ENCODE results near the gene TMEM154.

DNA sequence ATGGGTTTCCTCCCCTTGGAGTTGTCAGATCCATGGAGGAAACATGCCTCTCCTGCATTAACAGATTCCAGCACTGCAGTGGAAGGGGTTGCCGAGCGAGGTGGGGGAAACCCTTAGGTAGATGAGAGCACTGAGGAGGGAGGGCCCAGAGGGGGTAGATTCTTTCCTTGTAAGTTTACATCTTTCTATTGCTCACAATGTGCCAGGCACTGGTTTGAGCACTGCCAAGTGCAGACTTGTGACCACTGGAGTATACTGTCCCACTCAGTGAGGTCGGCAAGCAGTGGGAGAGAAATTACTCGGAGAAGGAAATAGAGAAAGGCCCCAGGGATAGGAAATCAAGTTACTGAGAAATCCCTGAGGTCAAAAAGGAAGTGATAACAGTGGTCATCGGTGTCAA lies 27.8 kb upstream of the TMEM154 start:
- TF ChIP-seq, protein P1, sequence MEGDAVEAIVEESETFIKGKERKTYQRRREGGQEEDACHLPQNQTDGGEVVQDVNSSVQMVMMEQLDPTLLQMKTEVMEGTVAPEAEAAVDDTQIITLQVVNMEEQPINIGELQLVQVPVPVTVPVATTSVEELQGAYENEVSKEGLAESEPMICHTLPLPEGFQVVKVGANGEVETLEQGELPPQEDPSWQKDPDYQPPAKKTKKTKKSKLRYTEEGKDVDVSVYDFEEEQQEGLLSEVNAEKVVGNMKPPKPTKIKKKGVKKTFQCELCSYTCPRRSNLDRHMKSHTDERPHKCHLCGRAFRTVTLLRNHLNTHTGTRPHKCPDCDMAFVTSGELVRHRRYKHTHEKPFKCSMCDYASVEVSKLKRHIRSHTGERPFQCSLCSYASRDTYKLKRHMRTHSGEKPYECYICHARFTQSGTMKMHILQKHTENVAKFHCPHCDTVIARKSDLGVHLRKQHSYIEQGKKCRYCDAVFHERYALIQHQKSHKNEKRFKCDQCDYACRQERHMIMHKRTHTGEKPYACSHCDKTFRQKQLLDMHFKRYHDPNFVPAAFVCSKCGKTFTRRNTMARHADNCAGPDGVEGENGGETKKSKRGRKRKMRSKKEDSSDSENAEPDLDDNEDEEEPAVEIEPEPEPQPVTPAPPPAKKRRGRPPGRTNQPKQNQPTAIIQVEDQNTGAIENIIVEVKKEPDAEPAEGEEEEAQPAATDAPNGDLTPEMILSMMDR (IDR thresholded peaks at IDR 0.05), result no peak
- no peak for TF ChIP-seq EP300 (IDR thresholded peaks at IDR 0.05)
- no peak for TF ChIP-seq POLR2A (IDR thresholded peaks at IDR 0.05)

Data from tibial nerve (tissue), 4 donors.